GM21381 (cell line): Measurements from ENCODE around the gene USB1.
"Not testable (repeated sequence)": the region's sequence is repeated elsewhere in the genome, so short reads cannot be mapped to it uniquely, and the experiment has no call there.

Source experiments
- ATAC-seq: cut with Tn5 transposase; IDR thresholded peaks from one replicate; pipeline ENCODE4 v1.9.1; 2021; ENCODE audit warnings: mild to moderate bottlenecking, moderate library complexity; ENCODE audit not compliant: unreplicated experiment

USB1 gene

DNA sequence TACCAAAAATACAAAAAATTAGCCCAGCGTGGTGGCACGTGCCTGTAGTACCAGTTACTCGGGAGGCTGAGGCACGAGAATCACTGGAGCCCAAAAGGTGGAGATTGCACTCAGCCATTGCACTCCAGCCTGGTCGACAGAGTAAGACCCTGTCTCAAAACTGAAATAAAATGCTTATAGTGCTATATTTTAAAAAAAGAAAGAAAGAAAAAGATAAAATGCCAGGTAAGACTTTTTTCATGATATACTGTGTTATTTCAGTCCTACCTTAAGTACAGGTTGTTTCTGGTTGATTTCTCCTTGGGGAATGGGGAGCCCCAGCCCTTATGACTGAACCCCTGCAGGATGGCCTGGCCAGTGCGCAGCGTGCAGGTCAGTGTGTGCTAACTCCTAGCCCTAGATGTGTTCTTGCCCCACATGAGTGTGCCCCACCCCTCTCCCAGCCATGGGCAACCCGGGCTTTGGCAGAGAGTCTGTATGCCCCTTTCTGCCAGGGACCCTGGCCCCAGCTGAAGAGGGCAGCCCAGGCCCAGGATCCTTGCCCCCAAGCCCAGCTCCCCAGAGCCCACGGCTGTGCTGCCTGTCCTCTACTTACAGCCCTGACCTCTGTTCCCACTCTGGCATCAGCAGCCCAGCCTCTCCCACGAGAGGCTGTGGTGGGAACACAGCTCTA lies 31.6 kb upstream of the USB1 start:
- ATAC-seq: no peak

- ATAC-seq: no peak
Observed at GRCh38 chr16:57970319-57970718, 30.9 kb upstream of the USB1 start.

DNA sequence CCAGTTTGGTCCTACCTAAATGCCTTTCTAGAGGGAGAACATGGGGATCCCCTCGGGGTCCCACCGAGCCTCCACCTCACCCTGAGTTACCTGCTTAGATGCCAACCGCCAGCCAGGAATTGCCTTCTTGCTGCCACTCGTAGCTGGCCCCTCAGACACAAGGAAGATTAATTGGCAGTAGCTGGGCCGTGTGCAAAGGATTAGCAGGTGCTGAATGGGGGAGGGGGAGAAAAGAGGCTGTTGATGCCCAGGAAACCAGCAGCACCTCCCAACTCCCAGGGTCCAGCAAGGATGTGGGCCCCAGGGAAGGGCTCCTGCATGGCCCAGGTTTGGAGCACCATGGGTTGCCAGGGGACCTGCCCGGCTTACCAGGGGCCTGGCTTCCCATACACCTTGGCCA lies 30.2 kb upstream of the USB1 start, which contains the start of gene CNGB1:
Gene CNGB1, minus strand, starts transcription at position 159 of the 400 bp plus-strand sequence. CDS start 3,842 bp downstream, outside the sequence.
- ATAC-seq: no peak

DNA sequence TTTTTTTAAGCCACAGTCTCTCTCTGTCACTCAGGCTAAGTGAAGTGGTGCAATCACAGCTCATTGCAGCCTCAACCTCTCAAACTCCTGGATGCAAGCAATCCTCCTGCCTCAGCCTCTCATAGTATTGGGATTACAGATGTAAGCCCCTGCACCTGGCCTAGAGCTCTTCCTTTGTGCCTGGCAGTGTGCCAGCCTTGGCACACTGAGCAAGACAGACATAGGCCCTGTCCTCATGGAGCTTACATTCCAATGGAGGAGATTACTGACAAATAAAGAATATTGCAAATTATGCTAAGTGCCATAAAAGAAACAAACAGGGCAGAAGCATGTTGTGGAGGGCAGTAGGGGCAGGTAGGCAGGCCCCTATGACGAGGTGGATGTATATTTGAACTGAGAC lies 29.4 kb upstream of the USB1 start:
- no peak for ATAC-seq

- no peak for ATAC-seq
Observed at GRCh38 chr16:57972306-57972705, 28.9 kb upstream of the USB1 start.

DNA sequence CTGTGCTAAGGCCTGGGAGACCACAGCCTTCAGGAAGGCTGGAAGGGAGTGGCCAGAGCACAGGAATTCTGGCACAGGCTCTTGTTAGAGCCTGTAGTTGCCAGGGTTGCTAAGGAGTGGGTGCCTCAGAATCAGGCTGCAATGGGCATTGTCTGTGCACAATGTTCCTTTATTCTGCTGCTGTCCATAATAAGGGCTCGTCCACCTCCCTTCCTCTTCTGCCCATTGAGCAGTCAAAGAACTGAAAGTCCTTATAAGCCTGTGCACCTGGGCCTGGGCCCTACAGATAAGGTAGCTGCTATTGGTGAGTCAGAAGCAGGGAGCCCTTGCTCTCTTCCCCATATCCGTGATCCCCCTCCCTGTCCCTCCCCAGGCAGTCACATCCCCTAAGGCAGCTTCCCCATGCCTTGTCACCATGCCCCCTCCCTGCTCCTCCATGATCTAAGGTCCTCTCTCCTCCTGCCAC lies 24.8 kb upstream of the USB1 start:
- no peak for ATAC-seq

DNA sequence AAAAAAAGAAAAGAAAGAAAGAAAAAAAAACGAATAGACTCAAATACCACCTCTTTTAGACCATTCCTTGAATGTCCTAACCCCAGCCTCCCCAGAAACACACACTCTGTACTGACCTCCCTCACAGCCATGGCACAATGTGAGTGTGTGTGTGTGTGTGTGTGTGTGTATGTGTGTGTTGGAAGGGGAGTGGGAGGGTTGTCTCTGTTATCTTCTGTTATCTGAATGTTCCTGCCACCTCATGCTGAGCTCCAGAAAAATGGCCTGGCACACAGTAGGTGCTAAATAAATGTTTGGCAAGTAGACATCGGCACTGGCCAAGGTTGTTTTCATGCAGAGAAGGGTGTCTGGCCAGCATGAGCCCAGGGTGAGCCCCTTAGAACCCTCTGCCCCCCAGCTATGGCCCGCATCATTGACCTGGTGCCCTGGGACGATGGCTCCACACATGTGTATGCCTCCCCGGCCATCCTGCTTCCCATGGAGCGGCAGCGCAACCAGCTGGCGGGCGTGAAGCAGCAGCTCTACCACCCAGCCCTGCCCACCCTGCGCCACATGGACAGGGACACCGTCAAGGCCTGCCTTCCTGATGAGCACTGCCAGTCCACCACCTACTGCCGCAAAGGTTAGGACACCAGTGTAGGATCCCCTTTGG lies 23.7 kb upstream of the USB1 start:
- ATAC-seq: no peak

DNA sequence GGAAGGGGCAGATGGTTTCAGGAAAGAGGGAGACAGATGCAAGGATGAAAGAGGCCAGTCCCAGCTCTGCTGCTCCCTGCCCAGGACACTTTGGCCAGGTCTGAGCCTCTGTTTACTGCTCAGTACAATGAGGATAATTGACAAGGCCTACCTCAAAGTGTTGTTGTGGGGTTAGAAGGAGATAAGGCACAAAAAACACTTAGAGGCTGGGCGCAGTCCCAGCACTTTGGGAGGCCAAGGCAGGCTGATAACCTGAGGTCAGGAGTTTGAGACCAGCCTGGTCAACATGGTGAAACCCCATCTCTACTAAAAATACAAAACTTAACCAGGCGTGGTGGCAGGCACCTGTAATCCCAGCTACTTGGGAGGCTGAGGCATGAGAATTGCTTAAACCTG lies 23.1 kb upstream of the USB1 start:
- not testable (repeated sequence) for ATAC-seq

GRCh38 chr16:57979006-57979585 lies 22.1 kb upstream of the USB1 start:
- ATAC-seq: no peak

GRCh38 chr16:57981636-57982035 lies 19.6 kb upstream of the USB1 start:
- ATAC-seq: no peak

- ATAC-seq: no peak
Observed at GRCh38 chr16:57982385-57982784, 18.8 kb upstream of the USB1 start.

DNA sequence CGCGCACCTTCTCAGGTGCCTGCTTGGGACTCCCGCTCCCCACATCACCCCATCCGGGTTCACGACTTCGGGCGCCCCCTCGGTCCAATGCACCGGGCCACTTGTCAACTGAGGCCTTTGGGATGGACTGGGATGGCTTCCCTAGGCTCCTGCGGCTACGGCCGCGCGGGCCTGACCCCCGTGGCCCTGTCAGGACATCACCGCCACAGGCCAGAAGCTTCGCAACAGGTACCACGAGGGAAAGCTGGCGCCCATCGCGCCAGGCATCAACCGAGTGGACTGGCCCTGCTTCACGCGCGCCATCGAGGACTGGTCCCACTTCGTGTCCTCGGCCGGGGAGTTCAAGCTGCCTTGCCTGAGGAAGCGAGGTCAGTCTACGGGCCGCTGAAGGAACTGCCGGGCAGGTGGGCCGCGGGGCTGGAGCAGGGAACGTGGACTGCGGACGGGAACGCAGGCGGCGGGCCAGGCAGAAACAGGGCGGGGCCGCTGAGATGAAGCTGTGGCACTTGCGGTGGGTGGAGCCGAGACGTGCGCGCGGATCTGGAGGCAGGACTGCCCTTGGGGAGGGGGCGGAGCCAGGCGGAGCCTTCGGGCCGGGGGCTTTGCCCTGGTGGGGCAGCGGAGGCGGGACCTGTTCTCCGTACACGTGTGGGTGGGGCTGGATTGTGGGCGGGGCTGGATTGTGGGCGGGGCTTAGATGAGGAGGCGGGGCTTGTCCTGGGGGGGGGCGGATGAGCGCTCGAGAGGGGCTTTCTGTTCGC lies 16.6 kb upstream of the USB1 start:
- peak; percentile 78 for ATAC-seq

GRCh38 chr16:57985204-57986181 lies 15.7 kb upstream of the USB1 start:
- ATAC-seq: no peak

DNA sequence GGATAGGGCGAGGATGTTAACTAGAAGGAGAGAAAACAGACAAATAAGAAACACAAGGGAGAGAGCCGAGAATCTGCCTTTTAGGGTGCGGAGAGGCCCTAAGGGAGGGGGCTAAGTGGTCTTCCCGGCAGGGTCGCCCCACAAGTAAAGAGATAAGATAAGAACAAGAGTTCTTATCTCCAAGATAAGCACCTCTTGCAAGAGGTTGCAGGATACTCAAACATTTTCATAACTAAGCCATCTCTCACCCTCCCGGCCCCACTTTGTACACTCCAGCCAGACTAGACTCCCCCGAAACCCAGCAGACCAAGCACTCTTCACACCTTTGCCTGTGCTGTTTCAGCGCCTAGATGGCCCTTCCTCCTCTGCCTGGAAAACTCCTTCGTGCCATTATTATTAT lies 15.0 kb upstream of the USB1 start:
- no peak for ATAC-seq

- ATAC-seq: no peak
Observed at GRCh38 chr16:57987441-57988177, 13.6 kb upstream of the USB1 start.

- ATAC-seq: no peak
Observed at GRCh38 chr16:57988929-57989328, 12.3 kb upstream of the USB1 start.

DNA sequence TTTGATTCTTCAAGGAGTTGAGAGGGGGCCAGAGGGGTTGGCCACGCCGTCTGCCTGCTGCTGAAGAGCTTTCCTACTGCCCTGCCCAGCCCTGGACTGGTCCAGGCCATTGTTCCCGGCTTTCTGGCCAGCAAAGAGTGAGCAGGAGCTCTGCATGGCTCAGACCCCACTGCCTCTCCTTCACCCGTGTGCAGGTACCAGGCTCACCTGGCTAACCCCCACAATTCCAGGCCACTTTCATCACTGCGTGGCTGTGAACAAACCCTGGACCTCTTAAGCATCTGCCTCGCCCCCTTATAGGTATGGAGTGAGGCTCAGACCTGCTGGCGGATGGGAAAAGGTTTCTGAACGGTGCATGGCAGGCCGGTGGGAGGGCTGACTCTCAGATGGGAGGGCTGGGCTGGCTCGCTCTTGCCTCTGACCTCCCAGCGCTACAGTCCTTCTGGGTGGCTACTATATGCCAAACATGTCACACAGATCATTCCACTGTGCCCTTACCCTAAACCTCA lies 9.6 kb upstream of the USB1 start:
- ATAC-seq: no peak

DNA sequence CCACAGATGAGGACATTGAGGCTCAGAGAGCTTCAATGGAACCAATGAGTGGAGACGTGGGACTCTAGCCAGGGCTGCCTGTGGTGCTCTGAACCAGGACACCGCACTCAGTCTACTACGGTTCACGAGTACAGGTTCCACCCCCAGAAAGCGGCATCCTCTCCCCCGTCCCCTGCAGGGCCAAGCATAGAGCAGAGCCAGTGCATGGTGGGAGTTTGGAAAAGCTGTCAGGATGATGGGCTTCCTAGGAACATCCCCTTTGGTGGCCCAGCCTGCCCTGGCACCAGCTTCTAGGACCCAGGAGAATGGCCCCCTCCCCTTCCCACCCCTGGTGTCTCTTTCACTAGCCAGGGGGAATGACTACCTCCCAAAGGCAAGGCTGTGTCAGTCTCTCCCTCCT lies 9.1 kb upstream of the USB1 start:
- no peak for ATAC-seq

DNA sequence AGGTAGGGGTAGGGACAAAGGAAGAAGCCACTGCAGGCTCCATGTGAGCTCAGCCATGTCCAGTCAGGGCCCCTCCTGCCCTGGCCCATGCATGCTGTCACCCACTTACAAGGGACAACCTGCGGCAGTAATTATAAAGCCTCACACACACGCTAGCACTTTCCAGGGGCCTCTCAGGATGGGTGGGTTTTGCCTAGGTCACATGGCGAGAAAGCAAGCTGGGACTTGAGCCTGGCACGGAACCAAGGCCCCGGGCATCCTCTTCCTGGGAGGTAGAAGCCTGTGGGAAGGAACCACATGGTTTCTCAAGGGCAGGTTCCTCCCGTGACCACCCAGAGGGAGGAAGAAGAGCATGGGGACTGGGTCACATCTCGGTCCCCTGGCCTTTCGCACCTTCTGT lies 7.8 kb upstream of the USB1 start:
- ATAC-seq: no peak
